AG10803 (cell line): ENCODE measurements around the gene GDPD4.

Experiments
- DNase-seq: peaks from one replicate; pipeline ENCODE4 v3.0.0; 2010; ENCODE audit warnings: low read depth
- H3K4me3 ChIP-seq: 2 replicates; pipeline ENCODE4 v1.5.1; 2011; ENCODE audit warnings: mild to moderate bottlenecking, low read length, control low read depth
- TF ChIP-seq, protein P1 (sequence below): conservative IDR thresholded peaks from 2 replicates; pipeline ENCODE4 v1.5.1; 2011; ENCODE audit warnings: mild to moderate bottlenecking, low read length, control low read depth, inconsistent platforms

GDPD4 gene

DNA sequence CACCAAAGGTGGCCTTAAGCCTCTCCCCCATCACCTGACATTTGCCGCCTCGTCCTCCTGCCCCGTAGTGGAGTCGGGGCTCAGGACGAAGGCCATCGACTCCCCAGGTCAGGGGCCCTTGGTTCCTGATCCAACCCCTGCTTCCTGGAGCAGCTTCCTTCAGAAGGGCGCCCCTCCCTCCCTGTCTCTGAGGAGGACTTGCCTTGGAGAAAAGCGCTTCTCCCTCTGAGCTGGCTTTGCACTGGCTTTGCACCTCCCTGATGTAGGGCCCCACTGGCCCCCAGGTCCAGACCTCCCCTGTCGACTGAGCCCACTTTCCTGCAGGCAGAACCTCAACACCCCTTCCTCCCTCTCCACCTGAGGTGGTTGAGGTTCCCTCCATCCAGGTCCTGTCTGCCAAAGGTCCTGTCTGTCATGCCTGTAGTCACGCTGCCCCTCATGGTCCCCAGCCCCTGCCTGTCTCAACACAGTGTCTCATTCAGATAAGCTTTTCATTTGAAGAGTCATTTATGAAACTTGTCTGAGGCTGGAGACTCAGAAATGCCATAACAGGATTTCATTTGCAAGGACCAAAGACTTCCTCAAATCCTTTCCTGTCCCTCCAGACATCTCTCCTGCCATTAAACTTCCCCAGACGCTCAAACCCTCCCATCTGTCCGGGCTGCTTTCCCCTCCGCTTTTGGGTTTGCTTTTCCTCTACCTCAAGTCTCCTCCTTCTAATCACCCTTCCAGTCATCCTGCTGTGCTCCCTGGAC is 95.0 kb downstream of the GDPD4 start:
- TF ChIP-seq, protein P1, sequence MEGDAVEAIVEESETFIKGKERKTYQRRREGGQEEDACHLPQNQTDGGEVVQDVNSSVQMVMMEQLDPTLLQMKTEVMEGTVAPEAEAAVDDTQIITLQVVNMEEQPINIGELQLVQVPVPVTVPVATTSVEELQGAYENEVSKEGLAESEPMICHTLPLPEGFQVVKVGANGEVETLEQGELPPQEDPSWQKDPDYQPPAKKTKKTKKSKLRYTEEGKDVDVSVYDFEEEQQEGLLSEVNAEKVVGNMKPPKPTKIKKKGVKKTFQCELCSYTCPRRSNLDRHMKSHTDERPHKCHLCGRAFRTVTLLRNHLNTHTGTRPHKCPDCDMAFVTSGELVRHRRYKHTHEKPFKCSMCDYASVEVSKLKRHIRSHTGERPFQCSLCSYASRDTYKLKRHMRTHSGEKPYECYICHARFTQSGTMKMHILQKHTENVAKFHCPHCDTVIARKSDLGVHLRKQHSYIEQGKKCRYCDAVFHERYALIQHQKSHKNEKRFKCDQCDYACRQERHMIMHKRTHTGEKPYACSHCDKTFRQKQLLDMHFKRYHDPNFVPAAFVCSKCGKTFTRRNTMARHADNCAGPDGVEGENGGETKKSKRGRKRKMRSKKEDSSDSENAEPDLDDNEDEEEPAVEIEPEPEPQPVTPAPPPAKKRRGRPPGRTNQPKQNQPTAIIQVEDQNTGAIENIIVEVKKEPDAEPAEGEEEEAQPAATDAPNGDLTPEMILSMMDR: no peak
- no peak overlapping the region for H3K4me3 ChIP-seq
- no peak for DNase-seq

DNA sequence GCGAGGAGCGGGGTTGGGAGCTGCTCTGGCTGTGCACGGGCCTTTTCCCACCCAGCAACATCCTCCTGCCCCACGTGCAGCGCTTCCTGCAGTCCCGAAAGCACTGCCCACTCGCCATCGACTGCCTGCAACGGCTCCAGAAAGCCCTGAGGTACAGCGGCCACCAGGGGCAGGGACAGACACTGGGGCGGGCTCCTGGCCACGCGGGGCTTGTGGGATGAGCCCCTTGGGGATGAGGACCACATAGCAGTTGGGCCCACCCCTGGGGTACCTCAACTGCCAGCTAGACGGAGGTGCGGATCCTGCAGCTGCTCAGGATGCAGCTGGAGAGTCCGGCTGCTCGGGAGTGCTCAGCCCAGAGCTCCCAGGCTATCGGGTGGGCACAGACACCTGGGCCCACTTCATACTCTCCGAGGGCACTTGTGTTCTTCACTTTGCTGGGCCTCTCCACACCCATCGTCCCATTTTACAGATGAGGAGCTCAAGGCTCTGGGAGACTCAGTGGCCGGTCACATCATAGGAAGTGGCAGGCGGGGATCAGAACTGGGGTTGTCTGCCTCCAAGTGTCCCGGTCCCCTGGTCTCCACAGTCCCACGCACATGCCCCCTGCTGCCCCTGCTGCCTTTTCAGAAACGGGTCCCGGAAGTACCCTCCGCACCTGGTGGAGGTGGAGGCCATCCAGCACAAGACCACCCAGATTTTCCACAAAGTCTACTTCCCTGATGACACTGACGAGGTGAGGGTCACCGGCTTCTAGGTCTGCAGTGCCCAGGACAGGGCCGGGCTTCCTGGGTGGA is 95.8 kb downstream of the GDPD4 start:
- no peak overlapping the region for H3K4me3 ChIP-seq
- TF ChIP-seq, protein P1: no peak
- DNase-seq: no peak

DNA sequence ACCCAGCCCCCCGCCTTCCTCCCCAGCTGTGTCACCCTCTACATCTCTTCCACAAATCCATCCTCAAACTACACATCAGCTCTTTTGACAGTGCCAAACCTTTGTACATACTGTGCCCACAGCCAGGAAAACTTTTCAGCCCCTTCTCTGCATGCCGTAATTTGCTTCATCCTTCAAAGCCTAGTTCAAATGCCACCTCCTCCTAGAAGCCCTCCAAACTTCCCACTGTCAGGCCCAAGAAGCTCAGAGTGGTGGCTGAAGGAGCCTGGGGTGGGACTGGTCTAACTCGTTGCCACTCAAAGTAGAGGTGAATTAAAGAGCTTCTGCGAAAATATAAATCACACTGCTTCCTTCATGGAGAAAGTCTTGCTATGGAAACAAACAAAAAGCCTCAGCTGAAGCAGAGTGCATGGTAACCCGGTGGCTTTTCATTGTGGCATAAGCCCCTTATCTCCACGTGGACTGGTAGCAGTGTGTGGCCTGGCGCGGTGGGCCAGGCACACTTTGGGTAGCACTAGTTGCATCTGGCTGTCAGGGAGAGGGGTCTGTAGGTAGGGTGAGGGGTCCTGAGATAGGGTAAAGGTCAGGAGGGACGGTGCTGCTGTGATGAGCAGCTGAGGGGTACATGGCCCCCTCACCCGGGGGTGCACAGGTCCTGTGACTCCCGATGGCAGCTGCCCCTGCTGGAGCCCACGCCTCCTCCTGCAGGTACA is 96.6 kb downstream of the GDPD4 start:
- DNase-seq: no peak
- TF ChIP-seq, protein P1: no peak
- H3K4me3 ChIP-seq: no peak overlapping the region

DNA sequence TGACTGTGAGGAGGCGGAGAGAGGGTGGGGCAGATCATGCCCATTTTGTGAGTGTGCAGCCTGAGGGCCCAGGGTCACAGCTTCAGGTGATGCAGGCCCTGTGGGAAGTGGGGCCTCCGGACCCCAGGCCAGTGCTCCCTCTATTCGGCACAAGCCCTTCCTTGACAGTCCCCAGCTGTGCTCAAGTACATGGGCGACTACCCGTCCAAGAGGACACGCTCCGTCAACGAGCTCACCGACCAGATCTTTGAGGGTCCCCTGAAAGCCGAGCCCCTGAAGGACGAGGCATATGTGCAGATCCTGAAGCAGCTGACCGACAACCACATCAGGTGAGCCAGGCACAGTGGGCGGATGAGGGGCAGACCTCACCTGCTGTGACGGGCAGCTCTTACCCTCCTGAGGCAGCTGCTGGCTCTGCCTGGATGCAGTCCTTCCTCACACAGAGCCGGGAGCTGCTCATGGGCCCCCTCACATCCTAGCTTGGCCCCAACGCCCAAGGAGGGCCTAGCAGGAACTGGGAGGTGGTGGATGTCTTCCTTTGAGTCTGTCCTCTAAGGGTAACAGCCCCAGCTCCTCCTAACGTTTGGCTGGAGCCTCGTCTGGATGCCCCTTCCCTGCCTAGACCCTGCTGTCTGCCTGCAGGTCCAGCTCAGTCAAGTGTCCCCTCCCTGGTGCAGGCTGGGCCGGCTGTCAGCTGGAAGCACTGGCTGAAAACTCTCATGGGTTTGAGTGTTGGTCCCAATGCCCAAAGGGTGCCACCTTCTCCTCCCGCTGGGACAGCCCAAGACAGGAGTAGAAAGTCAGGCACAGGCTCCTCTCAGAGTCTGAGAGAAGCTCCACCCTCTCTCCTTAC is 97.4 kb downstream of the GDPD4 start:
- TF ChIP-seq, protein P1: no peak
- H3K4me3 ChIP-seq: no peak overlapping the region
- no peak for DNase-seq

DNA sequence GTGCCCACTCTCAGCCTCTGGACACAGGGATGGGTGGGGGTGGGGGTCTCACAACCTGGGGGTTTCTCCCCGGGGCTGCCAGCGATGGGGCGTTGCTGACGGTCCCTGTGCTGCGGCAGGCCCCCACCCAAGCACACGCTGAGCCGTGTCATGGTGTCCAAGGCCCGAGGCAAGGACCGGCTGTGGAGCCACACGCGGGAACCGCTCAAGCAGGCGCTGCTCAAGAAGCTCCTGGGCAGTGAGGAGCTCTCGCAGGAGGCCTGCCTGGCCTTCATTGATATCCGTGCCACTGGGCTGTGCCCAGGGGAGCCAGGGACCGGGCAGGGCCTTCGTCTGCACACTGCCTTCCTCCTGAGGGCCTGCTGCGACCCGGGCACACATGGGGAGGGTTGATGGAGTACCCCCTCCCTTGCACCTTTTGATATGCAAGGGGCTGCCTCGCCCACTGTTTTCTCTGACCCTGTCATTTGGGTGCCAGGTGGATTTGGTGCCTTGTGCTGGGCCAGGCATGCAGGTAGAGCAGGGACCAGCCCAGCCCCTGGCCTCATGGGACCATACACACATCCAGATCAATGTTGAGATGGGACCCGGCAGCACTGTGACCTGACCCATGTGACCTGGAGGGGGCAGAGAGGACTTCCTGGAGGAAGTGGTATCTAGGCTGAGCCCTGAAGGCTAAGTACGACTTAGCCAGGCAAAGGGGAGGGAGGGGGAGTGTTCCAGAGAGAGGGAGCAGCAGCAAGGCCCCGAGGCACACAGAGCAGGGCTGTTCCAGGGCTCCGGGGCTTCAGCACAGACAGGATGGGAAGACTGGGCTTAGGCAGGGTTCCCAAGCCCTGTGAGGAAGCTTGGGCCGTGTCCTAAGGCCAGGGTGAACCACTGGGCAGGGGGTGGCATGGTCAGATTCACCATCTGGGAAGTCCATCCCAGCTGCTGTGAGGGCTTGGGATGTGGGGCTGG is 98.3 kb downstream of the GDPD4 start:
- TF ChIP-seq, protein P1: no peak
- no peak for DNase-seq
- no peak overlapping the region for H3K4me3 ChIP-seq
